ENCODE data around the gene RNF169.

Gene RNF169

GRCh38 chr11:74769055-74769707, 20.5 kb downstream of the RNF169 start:
- no peak overlapping the region for H3K4me3 ChIP-seq (ENCODE audit: control insufficient read depth, low read depth, low read length)
- DNase-seq (ENCODE audit: low read depth) = no peak
- TF ChIP-seq CTCF (IDR thresholded peaks at IDR 0.05; ENCODE audit: control insufficient read depth, insufficient read depth, low read depth, low read length, missing control alignments) = no peak

GRCh38 chr11:74770456-74770855, 21.8 kb downstream of the RNF169 start:
- no peak for TF ChIP-seq CTCF (IDR thresholded peaks at IDR 0.05; ENCODE audit: control insufficient read depth, insufficient read depth, low read depth, low read length, missing control alignments)
- DNase-seq (ENCODE audit: low read depth) = no peak

GRCh38 chr11:74771139-74771538, 22.5 kb downstream of the RNF169 start:
- no peak for TF ChIP-seq CTCF (IDR thresholded peaks at IDR 0.05; ENCODE audit: control insufficient read depth, insufficient read depth, low read depth, low read length, missing control alignments)
- DNase-seq (ENCODE audit: low read depth) = no peak
- no peak overlapping the region for H3K4me3 ChIP-seq (ENCODE audit: control insufficient read depth, low read depth, low read length)

More at GRCh38 chr11:74770456-74770855, 21.8 kb downstream of the RNF169 start:
- H3K4me3 ChIP-seq (ENCODE audit: control insufficient read depth, low read depth, low read length) = no peak overlapping the region

GRCh38 chr11:74773476-74773875, 24.8 kb downstream of the RNF169 start:
- TF ChIP-seq CTCF (IDR thresholded peaks at IDR 0.05; ENCODE audit: control insufficient read depth, insufficient read depth, low read depth, low read length, missing control alignments) = no peak
- DNase-seq (ENCODE audit: low read depth) = no peak

GRCh38 chr11:74775762-74776161, 27.1 kb downstream of the RNF169 start:
- DNase-seq (ENCODE audit: low read depth) = no peak
- H3K4me3 ChIP-seq (ENCODE audit: control insufficient read depth, low read depth, low read length) = no peak overlapping the region
- no peak for TF ChIP-seq CTCF (IDR thresholded peaks at IDR 0.05; ENCODE audit: control insufficient read depth, insufficient read depth, low read depth, low read length, missing control alignments)

More at GRCh38 chr11:74773476-74773875, 24.8 kb downstream of the RNF169 start:
- no peak overlapping the region for H3K4me3 ChIP-seq (ENCODE audit: control insufficient read depth, low read depth, low read length)

GRCh38 chr11:74776546-74776945, 27.9 kb downstream of the RNF169 start:
- no peak overlapping the region for H3K4me3 ChIP-seq (ENCODE audit: control insufficient read depth, low read depth, low read length)
- no peak for DNase-seq (ENCODE audit: low read depth)
- TF ChIP-seq CTCF (IDR thresholded peaks at IDR 0.05; ENCODE audit: control insufficient read depth, insufficient read depth, low read depth, low read length, missing control alignments) = no peak
